Measurements from ENCODE around the gene GMCL1.

Gene GMCL1

DNA sequence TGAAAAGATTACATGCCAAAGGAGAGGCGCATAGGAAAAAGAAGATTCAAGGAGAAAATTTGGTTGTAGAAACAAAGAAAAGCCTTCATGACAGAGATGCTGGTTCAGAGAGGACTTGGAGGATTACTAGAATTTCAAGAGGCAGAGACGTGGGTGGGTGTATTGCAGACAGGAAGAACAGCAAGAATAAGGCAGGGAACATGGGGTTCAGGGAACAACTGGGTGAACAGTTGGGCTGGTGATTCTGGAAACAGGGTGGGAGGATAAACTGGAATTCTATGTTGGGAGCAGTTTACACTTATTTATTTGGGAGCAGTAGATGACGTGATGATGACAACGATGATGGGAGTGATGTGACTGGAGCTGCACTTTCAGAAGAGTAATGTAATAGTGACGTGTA, 18.4 kb upstream of the GMCL1 start:
- no peak overlapping the region for H2AFZ ChIP-seq (ENCODE audit: low read depth, low read length)
- no peaks in the 10 kb centered on the region for H3K79me2 ChIP-seq (ENCODE audit: insufficient read depth, low read length)
- no peak overlapping the region for H3K9ac ChIP-seq (ENCODE audit: low read depth, low read length)
- no peaks in the 10 kb centered on the region for H3K9me3 ChIP-seq (ENCODE audit: insufficient read depth, low read length, severe bottlenecking)
- H3K4me1 ChIP-seq (ENCODE audit: insufficient read depth, low read length): no peaks in the 10 kb centered on the region
- ATAC-seq (ENCODE audit: insufficient read depth, low read depth) (no peak), DNase-seq (no peak)
- no peaks in the 10 kb centered on the region for H4K20me1 ChIP-seq (ENCODE audit: insufficient read depth, low read length)
- TF ChIP-seq, protein P1, sequence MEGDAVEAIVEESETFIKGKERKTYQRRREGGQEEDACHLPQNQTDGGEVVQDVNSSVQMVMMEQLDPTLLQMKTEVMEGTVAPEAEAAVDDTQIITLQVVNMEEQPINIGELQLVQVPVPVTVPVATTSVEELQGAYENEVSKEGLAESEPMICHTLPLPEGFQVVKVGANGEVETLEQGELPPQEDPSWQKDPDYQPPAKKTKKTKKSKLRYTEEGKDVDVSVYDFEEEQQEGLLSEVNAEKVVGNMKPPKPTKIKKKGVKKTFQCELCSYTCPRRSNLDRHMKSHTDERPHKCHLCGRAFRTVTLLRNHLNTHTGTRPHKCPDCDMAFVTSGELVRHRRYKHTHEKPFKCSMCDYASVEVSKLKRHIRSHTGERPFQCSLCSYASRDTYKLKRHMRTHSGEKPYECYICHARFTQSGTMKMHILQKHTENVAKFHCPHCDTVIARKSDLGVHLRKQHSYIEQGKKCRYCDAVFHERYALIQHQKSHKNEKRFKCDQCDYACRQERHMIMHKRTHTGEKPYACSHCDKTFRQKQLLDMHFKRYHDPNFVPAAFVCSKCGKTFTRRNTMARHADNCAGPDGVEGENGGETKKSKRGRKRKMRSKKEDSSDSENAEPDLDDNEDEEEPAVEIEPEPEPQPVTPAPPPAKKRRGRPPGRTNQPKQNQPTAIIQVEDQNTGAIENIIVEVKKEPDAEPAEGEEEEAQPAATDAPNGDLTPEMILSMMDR (IDR thresholded peaks at IDR 0.05; ENCODE audit: borderline replicate concordance, extremely low read depth, low read length, poor library complexity, severe bottlenecking): no peak
- no peak for TF ChIP-seq EZH2 (IDR thresholded peaks at IDR 0.05; ENCODE audit: borderline replicate concordance, low read depth, low read length, severe bottlenecking)
- H3K27ac ChIP-seq (ENCODE audit: low read length): no peak overlapping the region
- no peak overlapping the region for H3K4me3 ChIP-seq (ENCODE audit: low read depth in 1 of 2, low read length in 2 of 2)
- no peaks in the 10 kb centered on the region for H3K27me3 ChIP-seq (ENCODE audit: insufficient read depth, low read length, poor library complexity)
- H3K36me3 ChIP-seq (ENCODE audit: insufficient read depth, low read length): peaks cover 15% of the 10 kb centered on the region; the same call in 1 of the 2 replicates
- no peak overlapping the region for H3K4me2 ChIP-seq (ENCODE audit: insufficient read depth, low read length)

DNA sequence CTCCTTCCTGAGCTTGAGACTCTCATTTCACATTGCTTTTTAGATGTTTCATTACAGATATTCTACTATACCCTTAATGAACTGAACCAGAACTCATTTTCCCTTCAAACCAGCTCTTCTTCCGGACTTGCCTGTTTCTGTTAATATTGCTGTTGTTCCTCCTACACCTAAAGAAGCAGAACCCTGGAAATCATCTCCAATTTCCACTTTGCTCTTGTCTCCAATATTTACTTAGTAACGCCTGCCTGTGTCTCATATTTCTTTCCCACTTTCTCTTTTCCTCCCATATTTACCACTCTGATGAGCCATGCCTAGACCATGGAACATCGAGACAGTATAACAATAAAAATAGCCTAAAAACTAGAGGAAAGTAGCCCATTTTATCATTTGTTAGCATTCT, 17.9 kb upstream of the GMCL1 start:
- H3K27ac ChIP-seq (ENCODE audit: low read length): no peak overlapping the region
- DNase-seq (no peak), ATAC-seq (ENCODE audit: insufficient read depth, low read depth) (no peak)
- no peak overlapping the region for H3K4me2 ChIP-seq (ENCODE audit: insufficient read depth, low read length)
- H3K36me3 ChIP-seq (ENCODE audit: insufficient read depth, low read length): peaks cover 10% of the 10 kb centered on the region; the same call in 1 of the 2 replicates
- no peaks in the 10 kb centered on the region for H4K20me1 ChIP-seq (ENCODE audit: insufficient read depth, low read length)
- no peak overlapping the region for H2AFZ ChIP-seq (ENCODE audit: low read depth, low read length)
- H3K79me2 ChIP-seq (ENCODE audit: insufficient read depth, low read length): no peaks in the 10 kb centered on the region
- no peaks in the 10 kb centered on the region for H3K27me3 ChIP-seq (ENCODE audit: insufficient read depth, low read length, poor library complexity)
- TF ChIP-seq, protein P1 (IDR thresholded peaks at IDR 0.05; ENCODE audit: borderline replicate concordance, extremely low read depth, low read length, poor library complexity, severe bottlenecking): no peak
- no peak for TF ChIP-seq EZH2 (IDR thresholded peaks at IDR 0.05; ENCODE audit: borderline replicate concordance, low read depth, low read length, severe bottlenecking)
- no peak overlapping the region for H3K9ac ChIP-seq (ENCODE audit: low read depth, low read length)
- H3K4me3 ChIP-seq (ENCODE audit: low read depth in 1 of 2, low read length in 2 of 2): no peak overlapping the region
- H3K4me1 ChIP-seq (ENCODE audit: insufficient read depth, low read length): no peaks in the 10 kb centered on the region
- no peaks in the 10 kb centered on the region for H3K9me3 ChIP-seq (ENCODE audit: insufficient read depth, low read length, severe bottlenecking)

DNA sequence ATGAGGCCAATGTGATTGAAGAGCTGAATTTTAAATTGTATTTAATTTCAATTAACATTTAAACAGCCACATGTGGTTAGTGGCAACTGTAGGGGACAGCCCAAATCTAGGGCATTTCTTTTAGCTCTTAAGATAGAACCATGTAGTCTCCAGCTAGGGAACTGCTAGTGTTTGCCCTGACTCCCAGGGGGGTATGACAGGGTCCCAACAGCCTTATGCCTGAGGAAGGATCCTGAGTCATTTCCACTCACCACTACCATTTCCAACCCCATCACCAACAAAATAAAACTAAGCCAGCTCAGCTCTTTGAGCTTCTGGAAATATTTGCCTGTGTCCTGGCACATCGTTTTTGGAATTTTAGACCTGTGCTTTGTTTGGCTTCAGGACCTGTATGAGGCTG, 13.7 kb upstream of the GMCL1 start:
- H3K4me1 ChIP-seq (ENCODE audit: insufficient read depth, low read length): no peaks in the 10 kb centered on the region
- no peak overlapping the region for H3K9ac ChIP-seq (ENCODE audit: low read depth, low read length)
- H2AFZ ChIP-seq (ENCODE audit: low read depth, low read length): no peak overlapping the region
- peaks cover 7% of the 10 kb centered on the region; the same call in 1 of the 2 replicates for H3K36me3 ChIP-seq (ENCODE audit: insufficient read depth, low read length)
- H3K4me3 ChIP-seq (ENCODE audit: low read depth in 1 of 2, low read length in 2 of 2): no peak overlapping the region
- no peak overlapping the region for H3K27ac ChIP-seq (ENCODE audit: low read length)
- ATAC-seq (ENCODE audit: insufficient read depth, low read depth) (no peak), DNase-seq (no peak)
- no peaks in the 10 kb centered on the region for H3K9me3 ChIP-seq (ENCODE audit: insufficient read depth, low read length, severe bottlenecking)
- no peak overlapping the region for H3K4me2 ChIP-seq (ENCODE audit: insufficient read depth, low read length)
- TF ChIP-seq EZH2 (IDR thresholded peaks at IDR 0.05; ENCODE audit: borderline replicate concordance, low read depth, low read length, severe bottlenecking): no peak
- TF ChIP-seq, protein P1 (IDR thresholded peaks at IDR 0.05; ENCODE audit: borderline replicate concordance, extremely low read depth, low read length, poor library complexity, severe bottlenecking): no peak
- no peaks in the 10 kb centered on the region for H3K27me3 ChIP-seq (ENCODE audit: insufficient read depth, low read length, poor library complexity)
- H4K20me1 ChIP-seq (ENCODE audit: insufficient read depth, low read length): no peaks in the 10 kb centered on the region
- no peaks in the 10 kb centered on the region for H3K79me2 ChIP-seq (ENCODE audit: insufficient read depth, low read length)

Measured in DND-41 (cell line).